OCI-LY3 (cell line): ENCODE data around the gene LTBP4.
"Not testable (repeated sequence)": the region's sequence is repeated elsewhere in the genome, so short reads cannot be mapped to it uniquely, and the experiment has no call there.

ENCODE experiments used
- H2AFZ ChIP-seq: fragments of 200-600, 300-600 bp; shearing (Covaris generic); 2 replicates; pipeline ENCODE4 v1.6.0; 2014; ENCODE audit warnings: antibody characterized with exemption, low read depth, low read length
- H3K27ac ChIP-seq: fragments of 200-600, 300-600 bp; sonication (generic); 2 replicates; pipeline ENCODE4 v1.5.1; 2014; ENCODE audit warnings: mild to moderate bottlenecking, low read length, moderate library complexity, mixed read lengths
- H3K27me3 ChIP-seq: fragments of 200-600, 300-600 bp; sonication (generic); 2 replicates; pipeline ENCODE4 v1.6.1; 2014; ENCODE audit warnings: low read depth, low read length, mixed read lengths
- H3K36me3 ChIP-seq: fragments of 200-600, 300-600 bp; sonication (generic); replicated peaks from 2 replicates; pipeline ENCODE3; 2014; ENCODE audit warnings: low read depth, low read length, mixed read lengths
- H3K4me1 ChIP-seq: fragments of 300-600, 200-600 bp; sonication (generic); 2 replicates; pipeline ENCODE4 v1.6.1; 2014; ENCODE audit warnings: low read length, mixed read lengths
- H3K4me2 ChIP-seq: fragments of 200-600, 300-600 bp; sonication (generic); 2 replicates; pipeline ENCODE4 v1.6.1; 2014; ENCODE audit warnings: low read length, mixed read lengths
- H3K4me3 ChIP-seq: fragments of 300-600, 200-600 bp; sonication (generic); 2 replicates; pipeline ENCODE4 v1.5.1; 2014; ENCODE audit warnings: antibody characterized with exemption, mild to moderate bottlenecking, low read length, moderate library complexity
- H3K79me2 ChIP-seq: fragments of 300-600, 200-600 bp; shearing (Covaris generic); 2 replicates; pipeline ENCODE4 v1.6.1; 2014; ENCODE audit warnings: mild to moderate bottlenecking, low read length, mixed read lengths
- H3K9ac ChIP-seq: fragments of 300-600, 200-600 bp; shearing (Covaris generic); 2 replicates; pipeline ENCODE4 v1.6.0; 2014; ENCODE audit warnings: mild to moderate bottlenecking, low read length, moderate library complexity
- H3K9me3 ChIP-seq: fragments of 200-600, 300-600 bp; shearing (Covaris generic); 2 replicates; pipeline ENCODE4 v1.6.1; 2014; ENCODE audit warnings: low read length, mixed read lengths; ENCODE audit not compliant: insufficient read depth
- H4K20me1 ChIP-seq: fragments of 200-600, 300-600 bp; sonication (generic); 2 replicates; pipeline ENCODE4 v1.6.1; 2016; ENCODE audit warnings: low read length, mixed read lengths; ENCODE audit not compliant: insufficient read depth
- EZH2phosphoT487 ChIP-seq: fragments of 200-600 bp; shearing (Covaris generic); IDR thresholded peaks from 2 replicates; pipeline ENCODE4 v1.6.1; 2018; ENCODE audit warnings: antibody characterized with exemption, mixed run types, low read depth
- TF ChIP-seq, protein P1 (sequence below): fragments of 200-600, 300-600 bp; sonication (generic); IDR thresholded peaks from 2 replicates; pipeline ENCODE4 v1.5.1; 2014; ENCODE audit warnings: antibody characterized with exemption, low read length, low read depth

The LTBP4 gene

DNA sequence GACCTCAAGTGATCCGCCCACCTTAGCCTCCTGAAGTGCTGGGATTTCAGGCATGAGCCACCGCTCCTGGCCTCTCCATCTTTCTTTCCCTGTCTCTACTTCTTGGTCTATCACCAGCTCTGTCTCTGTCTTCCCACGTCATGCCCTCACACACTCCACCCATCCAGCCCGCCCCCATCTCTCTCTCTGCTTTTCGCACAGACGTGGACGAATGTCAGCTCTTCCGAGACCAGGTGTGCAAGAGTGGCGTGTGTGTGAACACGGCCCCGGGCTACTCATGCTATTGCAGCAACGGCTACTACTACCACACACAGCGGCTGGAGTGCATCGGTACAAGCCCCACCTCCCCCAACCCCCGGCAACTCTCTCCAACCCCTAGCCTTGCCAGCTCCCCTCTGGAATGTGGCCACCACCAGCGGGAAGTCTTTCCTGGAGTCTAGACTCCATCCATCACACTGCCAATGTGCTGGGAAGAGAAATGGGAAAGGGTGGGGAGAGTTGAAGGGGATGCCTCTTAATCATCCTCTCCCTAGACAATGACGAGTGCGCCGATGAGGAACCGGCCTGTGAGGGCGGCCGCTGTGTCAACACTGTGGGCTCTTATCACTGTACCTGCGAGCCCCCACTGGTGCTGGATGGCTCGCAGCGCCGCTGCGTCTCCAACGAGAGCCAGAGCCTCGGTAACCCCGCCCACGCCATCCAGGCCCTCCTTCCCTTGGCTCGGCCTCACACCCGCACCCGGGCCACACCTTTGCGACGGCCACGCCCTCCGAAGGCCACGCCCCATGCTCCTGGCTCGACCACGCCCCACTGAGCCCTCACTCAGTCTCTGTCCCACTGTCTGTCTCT lies 22.5 kb downstream of the LTBP4 start:
- Histone ChIP-seq H3K4me2 (no peak overlapping the region), H3K9ac (no peak overlapping the region)

DNA sequence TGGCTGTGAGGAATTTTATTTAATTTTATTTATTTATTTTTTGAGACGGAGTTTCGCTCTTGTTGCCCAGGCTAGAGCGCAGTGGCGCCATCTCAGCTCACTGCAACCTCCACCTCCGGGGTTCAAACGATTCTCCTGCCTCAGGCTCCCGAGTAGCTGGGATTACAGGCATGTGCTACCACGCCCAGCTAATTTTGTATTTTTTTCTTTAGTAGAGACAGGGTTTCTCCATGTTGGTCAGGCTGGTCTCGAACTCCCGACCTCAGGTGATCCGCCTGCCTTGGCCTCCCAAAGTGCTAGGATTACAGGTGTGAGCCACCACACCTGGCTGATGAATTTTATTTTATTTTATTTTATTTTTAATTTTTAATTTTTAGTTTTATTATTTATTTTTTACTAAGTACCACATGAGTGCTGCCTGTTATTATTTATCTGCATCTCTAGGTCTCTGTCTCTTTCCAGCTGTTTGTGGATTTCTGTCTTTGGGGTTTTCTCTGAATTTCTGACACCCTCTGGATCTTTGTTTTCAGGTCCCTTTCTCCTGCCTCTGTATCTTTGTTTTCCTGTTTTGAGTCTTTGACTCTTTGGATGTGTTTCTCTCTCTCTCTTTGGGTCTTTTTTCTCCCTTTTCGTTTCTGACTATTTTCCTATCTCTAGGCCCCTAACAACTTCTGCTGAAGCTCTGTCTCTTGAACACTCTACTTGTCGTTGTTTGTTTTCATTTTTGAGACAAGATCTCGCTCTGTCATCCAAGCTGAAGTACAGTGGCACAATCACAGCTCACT lies 23.4 kb downstream of the LTBP4 start:
- H3K4me2 ChIP-seq, H2AFZ ChIP-seq, H3K4me3 ChIP-seq, H3K9ac ChIP-seq, H3K79me2 ChIP-seq, H4K20me1 ChIP-seq, H3K4me1 ChIP-seq, H3K27me3 ChIP-seq, H3K9me3 ChIP-seq, H3K27ac ChIP-seq, H3K36me3 ChIP-seq: not testable (repeated sequence)

More for the DNA sequence above, 22.5 kb downstream of the LTBP4 start:
- Histone ChIP-seq H3K4me1 (peaks cover 14% of the 10 kb centered on the region), H3K4me3 (no peak overlapping the region), H4K20me1 (no peaks in the 10 kb centered on the region), H3K27me3 (no peaks in the 10 kb centered on the region), H3K27ac (no peak overlapping the region), H3K36me3 (peaks cover 4% of the 10 kb centered on the region), H3K9me3 (no peaks in the 10 kb centered on the region), H3K79me2 (no peaks in the 10 kb centered on the region), H2AFZ (no peak overlapping the region)
- no peak for TF ChIP-seq EZH2phosphoT487
- TF ChIP-seq, protein P1, sequence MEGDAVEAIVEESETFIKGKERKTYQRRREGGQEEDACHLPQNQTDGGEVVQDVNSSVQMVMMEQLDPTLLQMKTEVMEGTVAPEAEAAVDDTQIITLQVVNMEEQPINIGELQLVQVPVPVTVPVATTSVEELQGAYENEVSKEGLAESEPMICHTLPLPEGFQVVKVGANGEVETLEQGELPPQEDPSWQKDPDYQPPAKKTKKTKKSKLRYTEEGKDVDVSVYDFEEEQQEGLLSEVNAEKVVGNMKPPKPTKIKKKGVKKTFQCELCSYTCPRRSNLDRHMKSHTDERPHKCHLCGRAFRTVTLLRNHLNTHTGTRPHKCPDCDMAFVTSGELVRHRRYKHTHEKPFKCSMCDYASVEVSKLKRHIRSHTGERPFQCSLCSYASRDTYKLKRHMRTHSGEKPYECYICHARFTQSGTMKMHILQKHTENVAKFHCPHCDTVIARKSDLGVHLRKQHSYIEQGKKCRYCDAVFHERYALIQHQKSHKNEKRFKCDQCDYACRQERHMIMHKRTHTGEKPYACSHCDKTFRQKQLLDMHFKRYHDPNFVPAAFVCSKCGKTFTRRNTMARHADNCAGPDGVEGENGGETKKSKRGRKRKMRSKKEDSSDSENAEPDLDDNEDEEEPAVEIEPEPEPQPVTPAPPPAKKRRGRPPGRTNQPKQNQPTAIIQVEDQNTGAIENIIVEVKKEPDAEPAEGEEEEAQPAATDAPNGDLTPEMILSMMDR: no peak

DNA sequence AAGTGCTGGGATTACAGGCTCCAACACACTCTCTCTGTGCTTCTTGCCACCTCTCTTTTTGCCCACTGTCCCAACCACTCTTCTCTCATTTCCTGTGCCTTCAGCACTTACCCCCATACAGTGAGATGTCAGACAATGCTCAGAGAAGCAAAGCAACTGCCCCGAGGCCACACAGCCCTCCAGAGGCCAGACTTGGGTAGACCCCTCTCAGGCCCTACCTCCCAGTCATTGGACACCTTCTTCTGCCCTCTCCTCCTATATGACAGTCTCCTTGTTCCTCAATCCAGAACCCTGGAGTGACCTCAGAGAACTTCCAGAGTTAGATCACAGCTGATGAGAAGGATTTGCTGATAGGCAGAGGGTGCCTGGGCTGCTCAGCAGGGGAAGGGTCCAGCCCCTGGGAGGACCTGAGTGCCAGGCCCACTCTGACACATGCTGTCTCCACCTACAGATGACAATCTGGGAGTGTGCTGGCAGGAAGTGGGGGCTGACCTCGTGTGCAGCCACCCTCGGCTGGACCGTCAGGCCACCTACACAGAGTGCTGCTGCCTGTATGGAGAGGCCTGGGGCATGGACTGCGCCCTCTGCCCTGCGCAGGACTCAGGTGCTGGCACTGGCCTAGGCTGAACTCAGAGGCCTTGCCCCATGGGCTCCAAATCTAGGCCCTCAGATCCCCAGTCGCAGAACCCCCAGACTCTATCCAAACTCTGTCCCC lies 24.4 kb downstream of the LTBP4 start:
- no peaks in the 10 kb centered on the region for H3K9me3 ChIP-seq
- no peaks in the 10 kb centered on the region for H3K27me3 ChIP-seq
- H4K20me1 ChIP-seq: no peaks in the 10 kb centered on the region
- no peak overlapping the region for H3K4me2 ChIP-seq
- peaks cover 4% of the 10 kb centered on the region for H3K36me3 ChIP-seq
- no peak overlapping the region for H2AFZ ChIP-seq
- TF ChIP-seq EZH2phosphoT487: no peak
- TF ChIP-seq, protein P1: no peak
- H3K4me3 ChIP-seq: no peak overlapping the region
- no peak overlapping the region for H3K9ac ChIP-seq
- H3K79me2 ChIP-seq: no peaks in the 10 kb centered on the region
- H3K4me1 ChIP-seq: no peaks in the 10 kb centered on the region
- H3K27ac ChIP-seq: no peak overlapping the region

DNA sequence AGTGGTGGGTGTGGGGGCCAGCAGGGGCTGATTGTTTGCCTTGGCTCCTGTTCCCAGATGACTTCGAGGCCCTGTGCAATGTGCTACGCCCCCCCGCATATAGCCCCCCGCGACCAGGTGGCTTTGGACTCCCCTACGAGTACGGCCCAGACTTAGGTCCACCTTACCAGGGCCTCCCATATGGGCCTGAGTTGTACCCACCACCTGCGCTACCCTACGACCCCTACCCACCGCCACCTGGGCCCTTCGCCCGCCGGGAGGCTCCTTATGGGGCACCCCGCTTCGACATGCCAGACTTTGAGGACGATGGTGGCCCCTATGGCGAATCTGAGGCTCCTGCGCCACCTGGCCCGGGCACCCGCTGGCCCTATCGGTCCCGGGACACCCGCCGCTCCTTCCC lies 25.7 kb downstream of the LTBP4 start:
- H3K4me2 ChIP-seq: no peak overlapping the region
- no peak overlapping the region for H3K4me3 ChIP-seq

More for the DNA sequence above, 25.7 kb downstream of the LTBP4 start:
- H3K9ac ChIP-seq: no peak overlapping the region
- no peaks in the 10 kb centered on the region for H3K79me2 ChIP-seq
- H3K36me3 ChIP-seq: no peaks in the 10 kb centered on the region
- H3K27ac ChIP-seq: no peak overlapping the region
- H3K4me1 ChIP-seq: no peaks in the 10 kb centered on the region
- TF ChIP-seq EZH2phosphoT487: no peak
- TF ChIP-seq, protein P1: no peak
- no peaks in the 10 kb centered on the region for H4K20me1 ChIP-seq
- no peaks in the 10 kb centered on the region for H3K27me3 ChIP-seq
- no peak overlapping the region for H2AFZ ChIP-seq
- H3K9me3 ChIP-seq: no peaks in the 10 kb centered on the region
